IMR-90 (cell line): ENCODE results near the gene IPO13. TPM values are rescaled to one million over a fixed set of nuclear protein-coding genes. Genes with fewer than 3 reads are reported as not detected.

ENCODE experiments used
- ATAC-seq: fragments of 200-7000 bp; cut with Tn5 transposase; 2 replicates; pipeline ENCODE4 v1.9.1; 2020; ENCODE audit warnings: low read depth, mild to moderate bottlenecking, moderate library complexity
- BruUV-seq: library from RNA; stranded (reverse); fragments of 400-500 nt; replicated peaks from 2 replicates; lab custom pipeline; 2021; lab: Mats Ljungman, UMichigan
- CTCF ChIA-PET: fragments of 300-600 bp; formaldehyde crosslinking; extraction: SDS; loops from one replicate; lab custom pipeline; 2021; ENCODE audit warnings: antibody characterized with exemption; lab: Yijun Ruan, JAX
- POLR2A ChIA-PET: fragments of 300-600 bp; sonication (Branson Sonifier 250); formaldehyde crosslinking; loops from one replicate; lab custom pipeline; 2022; ENCODE audit warnings: antibody characterized with exemption; ENCODE audit not compliant: unreplicated experiment; lab: Charles Lee
- DNase-seq: peaks from one replicate; pipeline ENCODE4 v3.0.0; 2013
- H2AFZ ChIP-seq: replicated peaks from 2 replicates; pipeline ENCODE3; 2013; ENCODE audit warnings: low read length, mild to moderate bottlenecking; ENCODE audit not compliant: poor library complexity
- H2AK5ac ChIP-seq: 2 replicates; pipeline ENCODE4 v1.6.1; 2013; ENCODE audit warnings: low read depth, low read length, inconsistent platforms
- H2AK9ac ChIP-seq: replicated peaks from 2 replicates; pipeline ENCODE3; 2013; ENCODE audit warnings: mild to moderate bottlenecking, low read depth, low read length, moderate library complexity; ENCODE audit not compliant: poor library complexity
- H2BK120ac ChIP-seq: 2 replicates; pipeline ENCODE4 v1.6.1; 2013; ENCODE audit warnings: low read depth, low read length, inconsistent platforms
- H2BK15ac ChIP-seq: 3 replicates; pipeline ENCODE4 v1.6.1; 2013; ENCODE audit warnings: low read depth, low read length, inconsistent platforms
- H2BK20ac ChIP-seq: 2 replicates; pipeline ENCODE4 v1.6.1; 2013; ENCODE audit warnings: low read depth, mild to moderate bottlenecking, inconsistent platforms, low read length, moderate library complexity
- H2BK5ac ChIP-seq: 2 replicates; pipeline ENCODE4 v1.6.1; 2013; ENCODE audit warnings: mild to moderate bottlenecking, low read depth, low read length, inconsistent platforms; ENCODE audit not compliant: poor library complexity, severe bottlenecking
- H3K14ac ChIP-seq: replicated peaks from 2 replicates; pipeline ENCODE4 v1.6.1; 2013; ENCODE audit warnings: low read depth, low read length, inconsistent platforms
- H3K18ac ChIP-seq: 2 replicates; pipeline ENCODE4 v1.6.1; 2013; ENCODE audit warnings: low read depth, low read length, control low read depth
- H3K23ac ChIP-seq: 2 replicates; pipeline ENCODE4 v1.6.1; 2013; ENCODE audit warnings: low read depth, low read length, inconsistent platforms
- H3K27ac ChIP-seq: 2 replicates; pipeline ENCODE4 v1.5.1; 2013; ENCODE audit warnings: mild to moderate bottlenecking, control low read depth, low read length; ENCODE audit not compliant: insufficient read depth
- H3K27me3 ChIP-seq: 2 replicates; pipeline ENCODE4 v1.6.1; 2013; ENCODE audit warnings: low read length; ENCODE audit not compliant: control insufficient read depth, insufficient read depth
- H3K36me3 ChIP-seq: 2 replicates; pipeline ENCODE4 v1.6.1; 2013; ENCODE audit warnings: low read length, mixed read lengths; ENCODE audit not compliant: control insufficient read depth, insufficient read depth
- H3K4ac ChIP-seq: 2 replicates; pipeline ENCODE4 v1.6.1; 2013; ENCODE audit warnings: low read depth, low read length, inconsistent platforms
- H3K4me1 ChIP-seq: 2 replicates; pipeline ENCODE4 v1.6.1; 2013; ENCODE audit warnings: low read length, mixed read lengths; ENCODE audit not compliant: control insufficient read depth, insufficient read depth
- H3K4me2 ChIP-seq: 2 replicates; pipeline ENCODE4 v1.6.1; 2013; ENCODE audit warnings: low read depth, mild to moderate bottlenecking, control low read depth, low read length, moderate library complexity
- H3K4me3 ChIP-seq: 2 replicates; pipeline ENCODE4 v1.5.1; 2013; ENCODE audit warnings: low read depth, mild to moderate bottlenecking, control low read depth, low read length, moderate library complexity; ENCODE audit not compliant: insufficient read depth
- H3K56ac ChIP-seq: 2 replicates; pipeline ENCODE4 v1.6.1; 2013; ENCODE audit warnings: low read length, inconsistent platforms; ENCODE audit not compliant: insufficient read depth; ENCODE audit errors: extremely low read depth
- H3K79me1 ChIP-seq, 2 experiments: 2 replicates each; pipeline ENCODE4 v1.6.1; 2013; ENCODE audit warnings: low read length in 2 of 2, inconsistent platforms in 1 of 2, low read depth in 1 of 2
- H3K9ac ChIP-seq: 2 replicates; pipeline ENCODE4 v1.6.1; 2013; ENCODE audit warnings: low read depth, low read length, control low read depth
- H3K9me1 ChIP-seq: 2 replicates; pipeline ENCODE4 v1.6.1; 2013; ENCODE audit warnings: low read length, inconsistent platforms; ENCODE audit not compliant: insufficient read depth
- H3K9me3 ChIP-seq: 2 replicates; pipeline ENCODE4 v1.6.1; 2013; ENCODE audit warnings: low read length; ENCODE audit not compliant: control insufficient read depth, insufficient read depth
- H4K20me1 ChIP-seq: 2 replicates; pipeline ENCODE4 v1.6.1; 2013; ENCODE audit warnings: low read length, inconsistent platforms; ENCODE audit not compliant: insufficient read depth
- H4K5ac ChIP-seq: 2 replicates; pipeline ENCODE4 v1.6.1; 2013; ENCODE audit warnings: mild to moderate bottlenecking, low read depth, low read length, control low read depth
- H4K8ac ChIP-seq, 2 experiments: 2 replicates each; pipeline ENCODE4 v1.6.1; 2013; ENCODE audit warnings: low read depth in 2 of 2, low read length in 2 of 2, control low read depth in 1 of 2, inconsistent platforms in 1 of 2
- H4K91ac ChIP-seq: 2 replicates; pipeline ENCODE4 v1.6.1; 2013; ENCODE audit warnings: low read depth, low read length, inconsistent platforms; ENCODE audit not compliant: insufficient read depth
- CEBPB ChIP-seq: IDR thresholded peaks from 2 replicates; pipeline ENCODE4 v1.6.1; 2012; ENCODE audit warnings: low read depth, low read length, improper control_type of control experiment
- CTCF ChIP-seq: conservative IDR thresholded peaks from 2 replicates; pipeline ENCODE4 v1.5.1; 2012; ENCODE audit warnings: mild to moderate bottlenecking, low read depth, low read length, improper control_type of control experiment
- ELK1 ChIP-seq: fragments of 150-350 bp; IDR thresholded peaks from 2 replicates; pipeline ENCODE4 v1.6.1; 2016; ENCODE audit warnings: low read depth, mild to moderate bottlenecking, low read length, moderate library complexity, borderline replicate concordance
- MAZ ChIP-seq: IDR thresholded peaks from 2 replicates; pipeline ENCODE4 v1.6.1; 2012; ENCODE audit warnings: low read depth, mild to moderate bottlenecking, low read length, improper control_type of control experiment, moderate library complexity, borderline replicate concordance
- NFE2L2 ChIP-seq: fragments of 150-350 bp; IDR thresholded peaks from 2 replicates; pipeline ENCODE4 v1.6.1; 2016; ENCODE audit warnings: low read depth, mild to moderate bottlenecking, low read length
- POLR2A ChIP-seq: IDR thresholded peaks from 2 replicates; pipeline ENCODE4 v1.6.1; 2012; ENCODE audit warnings: mild to moderate bottlenecking, low read depth, low read length
- WGBS, 2 experiments: methylation state at CpG; one replicate each; pipeline versions ENCODE4 v1.1.5 to v1.1.7; 2013; ENCODE audit warnings: missing lambda C conversion rate in 2 of 2; ENCODE audit not compliant: insufficient read length in 1 of 2; ENCODE audit errors: extremely low coverage in 2 of 2; 5-methylcytosine and 5-hydroxymethylcytosine counted together
- dilution Hi-C: fragments of 300-500 bp; cut with HindIII; formaldehyde crosslinking; loops from one replicate; pipeline ENCODE4 v1.14.3; 2018; ENCODE audit warnings: low sequenced_read_pairs; ENCODE audit not compliant: unreplicated experiment
- in situ Hi-C: fragments of 300-500 bp; cut with MboI; formaldehyde crosslinking; loops from 3 replicates; pipeline ENCODE4 v1.14.3; 2019; ENCODE audit warnings: low sequenced_read_pairs, inconsistent platforms, mixed read lengths
- intact Hi-C: fragments of 100-400 bp; cut with micrococcal nuclease; formaldehyde crosslinking; loops from 2 replicates; pipeline ENCODE4 v1.10.0; 2022
- polyA plus RNA-seq, 3 experiments: library from polyadenylated mRNA; depleted of rRNA; stranded (reverse); fragments of >200 nt; gene quantifications; 2 replicates each; pipeline ENCODE4 v1.2.3, GENCODE V29; 2012; ENCODE audit warnings: low replicate concordance in 1 of 3
- total RNA-seq: library from RNA; depleted of rRNA; stranded (reverse); fragments of >200 nt; gene quantifications from 2 replicates; pipeline ENCODE4 v1.2.3, GENCODE V29; 2012

Gene IPO13
- total and polyA plus RNA-seq, 2 of the 4 experiments (the other 2 are of a cell fraction): 15.2 to 18.7 TPM

- Histone ChIP-seq H4K5ac (no peak overlapping the region), H4K91ac (no peak overlapping the region), H3K4ac (no peak overlapping the region), H3K23ac (no peak overlapping the region), H3K9me1 (no peaks in the 10 kb centered on the region), H3K79me1 (no peaks in the 10 kb centered on the region), H2AK9ac (no peak overlapping the region), H4K8ac (no peak overlapping the region), H3K27me3 (no peaks in the 10 kb centered on the region), H3K4me2 (no peak overlapping the region), H2AK5ac (no peak overlapping the region), H3K9ac (no peak overlapping the region), H2BK15ac (no peak overlapping the region), H2BK120ac (no peak overlapping the region), H3K14ac (no peak overlapping the region), H3K4me1 (no peaks in the 10 kb centered on the region), H2BK20ac (no peak overlapping the region), H3K27ac (no peak overlapping the region), H3K56ac (no peak overlapping the region), H2BK5ac (no peak overlapping the region), H2AFZ (no peak overlapping the region), H3K9me3 (no peaks in the 10 kb centered on the region), H3K36me3 (peaks cover 5% of the 10 kb centered on the region; the same call in 1 of the 2 replicates), H3K4me3 (no peak overlapping the region), H3K18ac (no peak overlapping the region), H4K20me1 (no peaks in the 10 kb centered on the region)
- BruUV-seq: no TSS peak
- ChIA-PET CTCF (no interaction called here), POLR2A (no interaction called here)
- dilution Hi-C loops: no loop called here
- ATAC-seq (no peak), DNase-seq (no peak)
- TF ChIP-seq ELK1 (no peak), CEBPB (no peak), POLR2A (no peak), MAZ (no peak), NFE2L2 (no peak), CTCF (no peak)
- in situ Hi-C loops: loop anchor here (10.0 kb wide), 1 partner anchor 572 kb away; no protein-coding TSS in a partner anchor
- whole genome bisulfite sequencing, 2 experiments: 100% methylated on average over 1 of the region's 2 CpGs; no CpG with 5 or more reads in 1 of the 2 experiments
- intact Hi-C loops: no loop called here
These were observed 65.7 kb downstream of the IPO13 start for GRCh38 chr1:44012404-44012803.
